ENCODE results near the gene PNLIP. TPM values are rescaled to one million over a fixed set of nuclear protein-coding genes. Genes with fewer than 3 reads are reported as not detected.

Gene PNLIP
- polyA plus RNA-seq, 1 donor = 0.12 TPM

GRCh38 chr10:116598329-116598728 is 52.6 kb downstream of the PNLIP start:
- Histone ChIP-seq H3K27ac (ENCODE audit: low read length) (no peak overlapping the region), H3K36me3 (ENCODE audit: control insufficient read depth, insufficient read depth, low read length) (peaks cover 2% of the 10 kb centered on the region), H3K9me3 (ENCODE audit: control insufficient read depth, low read depth, low read length) (no peaks in the 10 kb centered on the region), H3K27me3 (ENCODE audit: control insufficient read depth, insufficient read depth, low read length) (no peaks in the 10 kb centered on the region), H3K4me3 (ENCODE audit: low read length) (no peak overlapping the region), H3K4me1 (ENCODE audit: control insufficient read depth, insufficient read depth, low read length) (no peaks in the 10 kb centered on the region)
- peak in 1 of 2 donors; percentile 60 for DNase-seq

GRCh38 chr10:116599991-116600390 is 54.3 kb downstream of the PNLIP start:
- no peaks in the 10 kb centered on the region for H3K27me3 ChIP-seq (ENCODE audit: control insufficient read depth, insufficient read depth, low read length)
- peaks cover 2% of the 10 kb centered on the region for H3K36me3 ChIP-seq (ENCODE audit: control insufficient read depth, insufficient read depth, low read length)
- no peak for DNase-seq
- no peaks in the 10 kb centered on the region for H3K4me1 ChIP-seq (ENCODE audit: control insufficient read depth, insufficient read depth, low read length)
- no peak overlapping the region for H3K4me3 ChIP-seq (ENCODE audit: low read length)
- 80% methylated on average over 1 of the region's 5 CpGs for WGBS (ENCODE audit: insufficient coverage, low lambda C conversion rate)
- no peak overlapping the region for H3K27ac ChIP-seq (ENCODE audit: low read length)
- H3K9me3 ChIP-seq (ENCODE audit: control insufficient read depth, low read depth, low read length) = no peaks in the 10 kb centered on the region

- peaks cover 4% of the 10 kb centered on the region for H3K4me1 ChIP-seq (ENCODE audit: control insufficient read depth, insufficient read depth, low read length)
- H3K27me3 ChIP-seq (ENCODE audit: control insufficient read depth, insufficient read depth, low read length) = no peaks in the 10 kb centered on the region
- DNase-seq = no peak
- no peak overlapping the region for H3K4me3 ChIP-seq (ENCODE audit: low read length)
- H3K36me3 ChIP-seq (ENCODE audit: control insufficient read depth, insufficient read depth, low read length) = peaks cover 4% of the 10 kb centered on the region
- WGBS (ENCODE audit: insufficient coverage, low lambda C conversion rate) = no CpG with 5 or more reads among the region's 10 CpGs
- no peak overlapping the region for H3K27ac ChIP-seq (ENCODE audit: low read length)
- no peaks in the 10 kb centered on the region for H3K9me3 ChIP-seq (ENCODE audit: control insufficient read depth, low read depth, low read length)
Observed at GRCh38 chr10:116602648-116603400, 57.1 kb downstream of the PNLIP start.

- WGBS (ENCODE audit: insufficient coverage, low lambda C conversion rate) = no CpG with 5 or more reads among the region's 8 CpGs
- Histone ChIP-seq H3K27me3 (ENCODE audit: control insufficient read depth, insufficient read depth, low read length) (no peaks in the 10 kb centered on the region), H3K4me1 (ENCODE audit: control insufficient read depth, insufficient read depth, low read length) (peaks cover 20% of the 10 kb centered on the region), H3K27ac (ENCODE audit: low read length) (no peak overlapping the region), H3K4me3 (ENCODE audit: low read length) (no peak overlapping the region), H3K9me3 (ENCODE audit: control insufficient read depth, low read depth, low read length) (no peaks in the 10 kb centered on the region), H3K36me3 (ENCODE audit: control insufficient read depth, insufficient read depth, low read length) (peaks cover 4% of the 10 kb centered on the region)
- no peak for DNase-seq
Observed at GRCh38 chr10:116606061-116606483, 60.3 kb downstream of the PNLIP start.

- H3K36me3 ChIP-seq (ENCODE audit: control insufficient read depth, insufficient read depth, low read length) = peaks cover 4% of the 10 kb centered on the region
- no peak overlapping the region for H3K27ac ChIP-seq (ENCODE audit: low read length)
- H3K4me3 ChIP-seq (ENCODE audit: low read length) = no peak overlapping the region
- no peak for DNase-seq
- no peaks in the 10 kb centered on the region for H3K27me3 ChIP-seq (ENCODE audit: control insufficient read depth, insufficient read depth, low read length)
- WGBS (ENCODE audit: insufficient coverage, low lambda C conversion rate) = 80% methylated on average over 1 of the region's 6 CpGs
- peaks cover 31% of the 10 kb centered on the region for H3K4me1 ChIP-seq (ENCODE audit: control insufficient read depth, insufficient read depth, low read length)
- no peaks in the 10 kb centered on the region for H3K9me3 ChIP-seq (ENCODE audit: control insufficient read depth, low read depth, low read length)
Observed at GRCh38 chr10:116607336-116607735, 61.6 kb downstream of the PNLIP start.

- peak in 1 of 2 donors; percentile 75 for DNase-seq
- H3K4me3 ChIP-seq (ENCODE audit: low read length) = peak overlapping the region; percentile 56
- H3K4me1 ChIP-seq (ENCODE audit: control insufficient read depth, insufficient read depth, low read length) = peaks cover 32% of the 10 kb centered on the region
- peaks cover 2% of the 10 kb centered on the region for H3K36me3 ChIP-seq (ENCODE audit: control insufficient read depth, insufficient read depth, low read length)
- peak overlapping the region; percentile 54 for H3K27ac ChIP-seq (ENCODE audit: low read length)
- no peaks in the 10 kb centered on the region for H3K9me3 ChIP-seq (ENCODE audit: control insufficient read depth, low read depth, low read length)
- H3K27me3 ChIP-seq (ENCODE audit: control insufficient read depth, insufficient read depth, low read length) = no peaks in the 10 kb centered on the region
- WGBS (ENCODE audit: insufficient coverage, low lambda C conversion rate) = no CpG with 5 or more reads among the region's 41 CpGs
Observed at GRCh38 chr10:116608686-116609594, 63.2 kb downstream of the PNLIP start.

- H3K9me3 ChIP-seq (ENCODE audit: control insufficient read depth, low read depth, low read length) = no peaks in the 10 kb centered on the region
- DNase-seq = no peak
- H3K4me1 ChIP-seq (ENCODE audit: control insufficient read depth, insufficient read depth, low read length) = peaks cover 32% of the 10 kb centered on the region
- H3K27me3 ChIP-seq (ENCODE audit: control insufficient read depth, insufficient read depth, low read length) = no peaks in the 10 kb centered on the region
- no peaks in the 10 kb centered on the region for H3K36me3 ChIP-seq (ENCODE audit: control insufficient read depth, insufficient read depth, low read length)
- 95% methylated on average over 4 of the region's 13 CpGs for WGBS (ENCODE audit: insufficient coverage, low lambda C conversion rate)
- peak overlapping the region; percentile 73 for H3K27ac ChIP-seq (ENCODE audit: low read length)
- no peak overlapping the region for H3K4me3 ChIP-seq (ENCODE audit: low read length)
Observed at GRCh38 chr10:116610443-116611152, 64.9 kb downstream of the PNLIP start.

- H3K27ac ChIP-seq (ENCODE audit: low read length) = peak overlapping the region; percentile 73
- peak; percentile 72 to 89 for DNase-seq
Observed at GRCh38 chr10:116611153-116611545, 65.4 kb downstream of the PNLIP start.

GRCh38 chr10:116612107-116612769 is 66.5 kb downstream of the PNLIP start:
- Histone ChIP-seq H3K27ac (ENCODE audit: low read length) (no peak overlapping the region), H3K9me3 (ENCODE audit: control insufficient read depth, low read depth, low read length) (no peaks in the 10 kb centered on the region), H3K27me3 (ENCODE audit: control insufficient read depth, insufficient read depth, low read length) (no peaks in the 10 kb centered on the region), H3K36me3 (ENCODE audit: control insufficient read depth, insufficient read depth, low read length) (no peaks in the 10 kb centered on the region), H3K4me3 (ENCODE audit: low read length) (no peak overlapping the region), H3K4me1 (ENCODE audit: control insufficient read depth, insufficient read depth, low read length) (peaks cover 33% of the 10 kb centered on the region)
- DNase-seq = peak in 1 of 2 donors; percentile 51
- 100% methylated on average over 1 of the region's 8 CpGs for WGBS (ENCODE audit: insufficient coverage, low lambda C conversion rate)

More at GRCh38 chr10:116611153-116611545, 65.4 kb downstream of the PNLIP start:
- Histone ChIP-seq H3K27me3 (ENCODE audit: control insufficient read depth, insufficient read depth, low read length) (no peaks in the 10 kb centered on the region), H3K36me3 (ENCODE audit: control insufficient read depth, insufficient read depth, low read length) (no peaks in the 10 kb centered on the region), H3K4me1 (ENCODE audit: control insufficient read depth, insufficient read depth, low read length) (peaks cover 32% of the 10 kb centered on the region), H3K4me3 (ENCODE audit: low read length) (no peak overlapping the region), H3K9me3 (ENCODE audit: control insufficient read depth, low read depth, low read length) (no peaks in the 10 kb centered on the region)
- no CpG with 5 or more reads among the region's 3 CpGs for WGBS (ENCODE audit: insufficient coverage, low lambda C conversion rate)

- H3K27me3 ChIP-seq (ENCODE audit: control insufficient read depth, insufficient read depth, low read length) = no peaks in the 10 kb centered on the region
- no peak for DNase-seq
- WGBS (ENCODE audit: insufficient coverage, low lambda C conversion rate) = no CpG with 5 or more reads among the region's 2 CpGs
- H3K4me1 ChIP-seq (ENCODE audit: control insufficient read depth, insufficient read depth, low read length) = peaks cover 28% of the 10 kb centered on the region
- H3K27ac ChIP-seq (ENCODE audit: low read length) = no peak overlapping the region
- H3K4me3 ChIP-seq (ENCODE audit: low read length) = no peak overlapping the region
- no peaks in the 10 kb centered on the region for H3K36me3 ChIP-seq (ENCODE audit: control insufficient read depth, insufficient read depth, low read length)
- no peaks in the 10 kb centered on the region for H3K9me3 ChIP-seq (ENCODE audit: control insufficient read depth, low read depth, low read length)
Observed at GRCh38 chr10:116613471-116613870, 67.7 kb downstream of the PNLIP start.

All from large intestine (tissue), 3 donors.